Stimulated activated CD4-positive, alpha-beta T cell treated with anti-CD3 and anti-CD28 coated beads, Interleukin-4, amount 100 ng/mL, for 4 hours (primary cell): ENCODE data around the gene DHPS.
"Not testable (repeated sequence)": the region's sequence is repeated elsewhere in the genome, so short reads cannot be mapped to it uniquely, and the experiment has no call there.

Source experiments
- DNase-seq, 2 experiments: peaks; one replicate each; pipeline ENCODE4 v3.0.0-alpha.2; 2020

The DHPS gene

GRCh38 chr19:12670159-12670928 lies 11.3 kb downstream of the DHPS start:
- no peak for DNase-seq

- peak; percentile 66 to 69 for DNase-seq
Measured at GRCh38 chr19:12669270-12670158, 12.2 kb downstream of the DHPS start.

DNA sequence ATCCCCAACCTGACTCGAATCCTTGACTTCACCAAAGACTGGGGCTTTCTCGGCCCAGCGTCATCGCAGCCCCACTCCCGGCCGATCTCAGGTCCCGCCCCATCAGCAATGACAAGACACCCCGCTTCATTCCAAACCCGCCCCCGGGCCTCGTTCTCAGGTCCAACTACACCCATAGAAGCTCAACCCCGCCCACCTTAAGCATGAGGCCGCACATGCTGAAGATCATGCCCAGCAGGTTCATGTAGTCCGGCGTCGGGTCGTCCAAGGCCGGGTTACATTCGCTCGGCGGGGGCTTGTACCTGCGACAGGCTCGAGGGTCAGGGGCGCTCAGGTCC lies 12.8 kb downstream of the DHPS start:
- peak; percentile 56 to 70 for DNase-seq

DNA sequence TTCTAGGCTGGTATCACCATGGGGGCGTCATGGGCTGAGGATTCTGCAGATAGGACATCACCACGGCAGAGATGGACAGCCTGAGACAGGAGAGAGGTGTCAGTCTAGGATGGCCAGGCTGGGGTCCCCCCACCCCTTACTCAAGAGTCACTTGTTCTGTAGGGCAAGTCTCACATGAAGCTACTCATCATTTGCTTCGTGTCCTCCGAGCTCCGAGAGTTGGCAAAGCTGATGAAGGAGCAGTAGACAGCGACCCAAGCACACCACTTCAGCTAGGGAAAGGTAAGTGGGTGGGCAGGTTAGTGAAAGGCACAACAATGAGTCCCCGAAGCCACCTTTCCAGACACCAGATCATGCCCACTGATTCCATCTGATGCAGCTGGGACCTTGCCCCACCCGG lies 13.3 kb downstream of the DHPS start:
- DNase-seq: no peak

DNA sequence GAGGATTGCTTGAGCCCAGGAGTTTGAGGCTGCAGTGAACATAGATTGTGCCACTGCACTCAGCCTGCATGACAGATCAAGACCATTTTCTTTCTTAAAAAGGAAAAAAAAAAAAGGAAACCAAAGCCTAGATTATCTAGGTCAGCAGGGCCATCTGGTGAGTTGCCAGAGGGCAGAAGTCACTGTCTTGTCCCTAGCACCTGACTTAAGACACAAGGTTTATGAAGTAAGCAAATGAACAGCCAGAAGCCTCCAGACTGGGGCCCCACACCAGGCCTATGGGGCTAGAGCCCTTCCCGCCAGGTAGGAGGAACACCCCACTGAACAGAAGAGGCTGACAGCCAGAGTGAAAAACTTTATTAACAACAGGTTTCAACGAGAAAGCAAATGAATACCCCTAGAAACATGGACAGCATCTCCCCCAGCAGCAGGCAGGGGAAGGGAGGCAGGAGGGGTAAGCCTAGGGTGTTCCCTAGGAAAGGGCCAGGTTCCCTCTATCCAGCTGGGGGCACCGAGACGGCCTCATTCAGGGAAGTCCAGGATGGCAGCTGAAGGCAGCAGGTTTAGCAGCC lies 13.9 kb downstream of the DHPS start:
- DNase-seq: no peak

DNA sequence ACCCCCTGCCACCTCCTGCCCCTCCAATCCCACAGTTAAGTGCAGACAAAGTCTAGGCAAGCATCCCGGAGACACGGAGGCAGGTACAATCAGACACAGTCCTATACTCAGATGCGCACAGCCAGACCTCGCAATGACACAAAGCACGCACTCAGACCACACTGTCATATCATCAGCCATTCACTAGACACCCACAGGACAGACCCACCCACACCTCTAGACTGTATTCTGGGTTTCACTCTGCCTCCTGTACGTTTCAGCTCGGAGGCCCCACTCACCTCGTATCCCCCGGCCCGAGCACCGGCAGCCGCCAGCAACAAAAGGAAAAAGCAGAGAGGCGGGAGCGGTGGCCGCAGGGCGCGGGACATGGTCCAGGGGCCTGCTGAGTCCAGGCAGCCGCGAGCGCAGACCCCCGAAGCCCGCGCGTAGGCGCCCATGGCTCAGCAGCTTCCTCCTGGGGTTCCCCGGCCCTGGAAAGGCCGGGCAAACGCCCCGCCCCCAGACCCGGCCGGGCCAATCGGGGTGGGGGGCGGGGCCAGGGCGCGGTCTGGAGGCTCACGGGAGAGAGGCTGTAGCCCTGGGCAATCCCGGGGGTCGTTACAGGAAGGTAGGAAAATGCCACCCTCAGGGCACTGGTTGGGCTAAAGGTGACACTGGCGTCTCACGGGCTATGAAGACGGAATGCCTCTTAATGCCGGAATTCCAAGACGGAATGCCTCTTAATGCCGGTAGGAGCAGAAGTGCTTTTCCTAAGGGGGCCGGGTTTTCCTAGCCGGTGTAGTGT lies 15.2 kb downstream of the DHPS start, which contains the start of the genes MAN2B1 and WDR83:
Gene MAN2B1 (minus strand): TSS at position 478 of the 784 bp plus-strand sequence. CDS start 41 bp downstream, at position 437.
Gene WDR83 (plus strand): TSS at position 543 of the 784 bp plus-strand sequence. CDS start 2,984 bp downstream, outside the sequence.
- DNase-seq: peak; percentile 78 to 85

- DNase-seq: no peak
Measured at GRCh38 chr19:12665671-12666264, 15.9 kb downstream of the DHPS start.

GRCh38 chr19:12665281-12665573 lies 16.5 kb downstream of the DHPS start:
- DNase-seq: peak; percentile 43 to 45

DNA sequence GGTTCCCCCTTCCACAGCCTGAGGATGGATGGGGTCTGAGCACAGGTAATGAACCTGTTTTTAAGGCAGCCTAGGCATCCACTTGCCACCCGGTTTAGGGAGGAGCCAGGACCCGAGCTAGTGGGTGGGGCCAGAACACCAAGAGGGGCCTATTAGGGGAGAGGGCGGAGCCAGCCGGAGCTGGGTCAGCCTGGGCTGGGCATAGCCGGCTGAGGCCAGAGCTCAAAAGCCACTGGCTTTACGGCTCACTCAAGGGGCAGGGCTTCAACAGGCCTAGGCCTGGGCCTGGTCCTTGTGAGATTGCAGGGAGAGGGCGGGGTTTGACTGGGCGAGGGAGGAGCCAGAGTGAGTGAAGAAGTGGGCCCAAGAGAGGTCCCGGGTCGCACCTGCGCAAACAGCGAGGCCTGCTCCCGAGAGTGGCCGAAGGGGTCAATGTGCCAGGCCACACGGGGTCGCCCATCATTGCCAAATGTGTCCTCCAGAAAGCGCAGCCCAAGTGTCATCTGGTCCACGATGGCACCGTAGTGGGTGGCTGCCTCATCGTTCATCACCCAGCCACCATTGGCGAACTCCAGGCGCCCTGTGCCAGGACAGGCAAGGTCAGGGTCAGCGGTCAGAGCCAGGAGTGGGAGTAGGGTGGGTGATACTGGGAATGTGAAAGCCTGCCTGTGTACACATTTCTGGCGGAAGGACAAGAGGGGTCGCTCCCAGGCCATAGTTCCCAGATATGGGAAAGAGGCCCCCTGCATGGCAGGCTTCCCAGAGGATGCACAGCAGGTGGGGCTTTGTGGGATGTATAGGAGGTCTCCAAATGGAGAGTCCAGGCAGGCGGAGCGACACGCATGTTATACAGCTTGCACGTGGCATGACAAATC lies 17.0 kb downstream of the DHPS start:
- no peak for DNase-seq

- no peak for DNase-seq
Measured at GRCh38 chr19:12660980-12661379, 20.7 kb downstream of the DHPS start.

GRCh38 chr19:12657966-12658365 lies 23.7 kb downstream of the DHPS start:
- DNase-seq: no peak

- DNase-seq: no peak
Measured at GRCh38 chr19:12656899-12657571, 24.6 kb downstream of the DHPS start.

- DNase-seq: no peak
Measured at GRCh38 chr19:12655546-12655945, 26.1 kb downstream of the DHPS start.

- DNase-seq: no peak
Measured at GRCh38 chr19:12652219-12652618, 29.5 kb downstream of the DHPS start.

DNA sequence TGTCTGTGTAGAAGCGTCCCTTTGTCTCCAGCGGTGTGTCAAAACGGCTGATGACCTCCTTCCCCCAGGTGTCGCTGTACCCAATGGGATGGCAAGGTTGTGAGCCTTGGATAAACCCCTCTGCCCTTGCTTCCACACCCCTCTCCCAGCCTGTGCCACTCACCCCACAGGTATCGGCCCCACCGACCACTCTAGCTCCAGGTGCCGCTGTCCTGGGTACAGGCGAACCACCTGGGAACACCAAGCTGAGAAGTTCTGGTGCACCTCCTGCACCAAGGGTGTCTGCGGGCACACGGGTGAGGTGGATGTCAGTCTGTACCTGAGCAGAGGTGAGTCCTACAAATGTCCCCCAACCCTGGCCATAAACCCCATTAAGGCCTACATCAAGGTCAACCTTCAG lies 31.7 kb downstream of the DHPS start:
- no peak for DNase-seq

GRCh38 chr19:12648088-12648487 lies 33.6 kb downstream of the DHPS start:
- DNase-seq: no peak

DNA sequence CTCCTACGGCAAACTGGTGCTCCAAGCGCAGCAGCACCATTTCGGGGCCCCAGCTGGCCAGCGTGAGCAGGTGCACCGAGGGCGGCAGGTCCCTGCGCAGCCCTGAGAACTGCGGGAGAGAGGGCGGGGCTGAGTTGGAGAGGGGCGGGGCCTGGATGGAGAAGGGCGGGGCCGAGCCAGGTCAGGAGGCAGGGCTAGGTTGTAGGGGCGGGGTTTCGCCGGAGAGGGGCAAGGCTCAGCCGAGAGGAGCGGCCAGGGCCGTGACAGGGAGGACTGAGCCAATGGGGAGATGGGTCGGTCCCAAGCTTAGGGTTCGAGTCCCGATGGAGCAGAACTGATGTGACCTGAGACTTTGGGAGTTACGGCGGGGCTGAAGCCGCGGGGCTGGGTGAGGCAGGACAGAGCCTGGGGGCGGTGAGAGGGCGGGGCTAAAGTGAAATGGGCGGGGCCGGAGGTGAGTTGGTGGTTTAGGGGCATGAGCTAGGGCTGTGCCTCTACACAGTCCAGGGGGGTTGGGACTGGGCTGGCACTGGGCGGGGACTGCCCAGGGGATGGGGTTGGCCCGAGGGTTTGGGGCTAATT lies 34.1 kb downstream of the DHPS start:
- DNase-seq: peak in 1 of 2 experiments; percentile 25

DNA sequence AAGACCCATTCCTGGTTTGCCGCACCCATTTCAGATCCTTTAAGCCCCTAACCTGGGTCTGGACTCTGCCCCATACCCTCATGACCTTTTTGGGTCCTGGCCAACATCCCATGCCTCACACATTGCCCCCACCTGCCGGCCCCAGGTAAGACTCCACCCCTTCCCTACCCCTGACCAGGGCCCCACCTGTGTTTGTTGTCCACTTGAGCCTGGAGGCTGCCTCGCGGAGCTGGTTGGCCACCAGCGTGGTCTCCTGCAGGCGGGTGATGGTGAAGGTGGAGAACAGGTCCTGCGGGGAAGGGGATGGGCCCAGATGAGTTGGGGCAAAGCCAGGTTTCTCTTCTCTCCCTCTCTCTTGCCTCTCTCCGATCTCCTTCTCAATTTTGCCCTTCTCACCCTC lies 34.6 kb downstream of the DHPS start:
- no peak for DNase-seq

DNA sequence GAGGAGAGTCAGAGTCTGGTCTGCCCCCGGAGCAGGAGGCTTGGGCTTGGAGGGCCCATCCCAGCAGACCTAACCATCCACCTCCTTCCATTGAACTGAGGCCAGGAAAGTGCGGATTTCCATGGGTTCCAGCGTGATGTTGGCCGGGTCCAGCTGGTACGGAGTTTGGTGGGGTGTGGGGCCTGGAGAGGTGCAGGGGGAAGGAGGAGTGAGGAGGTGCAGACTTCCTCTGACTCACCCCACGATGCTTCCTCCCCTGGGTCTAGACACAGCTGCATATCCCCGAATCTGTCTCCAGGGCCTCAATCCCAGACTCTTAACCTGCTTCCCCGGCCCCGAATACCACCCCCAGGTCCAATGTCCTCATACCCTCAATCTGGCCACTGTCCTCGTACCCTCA lies 35.1 kb downstream of the DHPS start:
- DNase-seq: no peak

DNA sequence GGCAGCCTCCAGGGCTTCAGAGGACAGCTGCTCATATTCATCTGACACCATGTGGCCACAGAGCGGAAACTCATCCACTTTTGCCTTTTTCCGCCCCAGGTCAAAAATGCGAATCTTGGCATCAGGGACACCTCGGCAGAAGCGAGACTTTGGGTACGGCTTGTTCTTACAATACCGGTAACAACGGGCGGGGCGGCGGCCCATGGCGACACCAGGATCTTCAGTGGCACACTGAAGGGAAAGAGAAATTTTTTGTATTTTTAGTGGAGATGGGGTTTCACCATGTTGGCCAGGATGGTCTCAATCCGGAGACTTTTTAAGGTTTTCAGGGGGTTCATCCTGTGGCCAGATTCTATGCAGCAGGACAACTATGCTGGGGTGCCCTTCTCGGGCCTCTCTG lies 38.0 kb downstream of the DHPS start:
- DNase-seq: not testable (repeated sequence)

- no peak for DNase-seq
Measured at GRCh38 chr19:12642506-12642905, 39.2 kb downstream of the DHPS start.
